OCI-LY1 (cell line): ENCODE data around the gene BBS1.

Experiments
- H2AFZ ChIP-seq: fragments of 200-600 bp; sonication (generic), shearing (Covaris generic); 2 replicates; pipeline ENCODE4 v1.6.0; 2014; ENCODE audit warnings: antibody characterized with exemption, mild to moderate bottlenecking, low read length
- H3F3A ChIP-seq: fragments of 200-600 bp; sonication (generic), shearing (Covaris generic); 2 replicates; pipeline ENCODE4 v1.6.0; 2014; ENCODE audit warnings: mild to moderate bottlenecking, antibody characterized with exemption, low read length, moderate library complexity; ENCODE audit not compliant: insufficient read depth
- H3K27ac ChIP-seq: fragments of 200-600 bp; sonication (generic); 2 replicates; pipeline ENCODE4 v1.5.1; 2014; ENCODE audit warnings: low read length, mixed run types, mild to moderate bottlenecking, low read depth; ENCODE audit not compliant: poor library complexity, severe bottlenecking
- H3K27me3 ChIP-seq: fragments of 200-600 bp; sonication (generic); 2 replicates; pipeline ENCODE4 v1.6.0; 2014; ENCODE audit warnings: antibody characterized with exemption, mild to moderate bottlenecking, low read length, moderate library complexity; ENCODE audit not compliant: insufficient read depth
- H3K36me3 ChIP-seq: fragments of 200-600 bp; sonication (generic); 2 replicates; pipeline ENCODE4 v1.6.1; 2014; ENCODE audit warnings: mild to moderate bottlenecking, antibody characterized with exemption, low read length, moderate library complexity, mixed read lengths; ENCODE audit not compliant: insufficient read depth
- H3K4me1 ChIP-seq: fragments of 200-600 bp; sonication (generic); 2 replicates; pipeline ENCODE4 v1.5.1; 2014; ENCODE audit warnings: mild to moderate bottlenecking, low read length, moderate library complexity; ENCODE audit not compliant: insufficient read depth, severe bottlenecking
- H3K4me2 ChIP-seq: fragments of 200-600 bp; sonication (generic), shearing (Covaris generic); 2 replicates; pipeline ENCODE4 v1.6.1; 2014; ENCODE audit warnings: low read length
- H3K4me3 ChIP-seq: fragments of 200-600 bp; sonication (generic); 2 replicates; pipeline ENCODE4 v1.5.1; 2014; ENCODE audit warnings: low read length, low read depth, mild to moderate bottlenecking, mixed read lengths; ENCODE audit not compliant: poor library complexity, severe bottlenecking
- H3K79me2 ChIP-seq: fragments of 200-600 bp; shearing (Covaris generic); 2 replicates; pipeline ENCODE4 v1.6.1; 2016; ENCODE audit warnings: mixed run types, low read length, mixed read lengths; ENCODE audit not compliant: insufficient read depth
- H3K9ac ChIP-seq: fragments of 200-600 bp; sonication (generic), shearing (Covaris generic); 2 replicates; pipeline ENCODE4 v1.6.1; 2014; ENCODE audit warnings: mild to moderate bottlenecking, low read length, mixed read lengths
- H3K9me2 ChIP-seq: fragments of 200-600 bp; sonication (generic), shearing (Covaris generic); 2 replicates; pipeline ENCODE4 v1.6.1; 2014; ENCODE audit warnings: low read depth, mild to moderate bottlenecking, low read length, mixed read lengths
- H3K9me3 ChIP-seq: fragments of 200-600 bp; shearing (Covaris generic); 2 replicates; pipeline ENCODE4 v1.6.1; 2014; ENCODE audit warnings: low read length, mixed read lengths
- H4K20me1 ChIP-seq: fragments of 200-600 bp; sonication (generic), shearing (Covaris generic); 2 replicates; pipeline ENCODE4 v1.6.0; 2016; ENCODE audit warnings: mild to moderate bottlenecking, low read length; ENCODE audit not compliant: insufficient read depth
- EZH2 ChIP-seq: fragments of 200-600 bp; sonication (generic), shearing (Covaris generic); IDR thresholded peaks from 2 replicates; pipeline ENCODE4 v1.8.0; 2017; ENCODE audit warnings: borderline replicate concordance, mixed run types, mild to moderate bottlenecking, antibody characterized with exemption, low read length, moderate library complexity, mixed read lengths
- TF ChIP-seq, protein P1 (sequence below): fragments of 200-600 bp; sonication (generic), shearing (Covaris generic); IDR thresholded peaks from 2 replicates; pipeline ENCODE4 v1.5.1; 2017; ENCODE audit warnings: mild to moderate bottlenecking, antibody characterized with exemption, low read length, moderate library complexity, mixed read lengths

The BBS1 gene

DNA sequence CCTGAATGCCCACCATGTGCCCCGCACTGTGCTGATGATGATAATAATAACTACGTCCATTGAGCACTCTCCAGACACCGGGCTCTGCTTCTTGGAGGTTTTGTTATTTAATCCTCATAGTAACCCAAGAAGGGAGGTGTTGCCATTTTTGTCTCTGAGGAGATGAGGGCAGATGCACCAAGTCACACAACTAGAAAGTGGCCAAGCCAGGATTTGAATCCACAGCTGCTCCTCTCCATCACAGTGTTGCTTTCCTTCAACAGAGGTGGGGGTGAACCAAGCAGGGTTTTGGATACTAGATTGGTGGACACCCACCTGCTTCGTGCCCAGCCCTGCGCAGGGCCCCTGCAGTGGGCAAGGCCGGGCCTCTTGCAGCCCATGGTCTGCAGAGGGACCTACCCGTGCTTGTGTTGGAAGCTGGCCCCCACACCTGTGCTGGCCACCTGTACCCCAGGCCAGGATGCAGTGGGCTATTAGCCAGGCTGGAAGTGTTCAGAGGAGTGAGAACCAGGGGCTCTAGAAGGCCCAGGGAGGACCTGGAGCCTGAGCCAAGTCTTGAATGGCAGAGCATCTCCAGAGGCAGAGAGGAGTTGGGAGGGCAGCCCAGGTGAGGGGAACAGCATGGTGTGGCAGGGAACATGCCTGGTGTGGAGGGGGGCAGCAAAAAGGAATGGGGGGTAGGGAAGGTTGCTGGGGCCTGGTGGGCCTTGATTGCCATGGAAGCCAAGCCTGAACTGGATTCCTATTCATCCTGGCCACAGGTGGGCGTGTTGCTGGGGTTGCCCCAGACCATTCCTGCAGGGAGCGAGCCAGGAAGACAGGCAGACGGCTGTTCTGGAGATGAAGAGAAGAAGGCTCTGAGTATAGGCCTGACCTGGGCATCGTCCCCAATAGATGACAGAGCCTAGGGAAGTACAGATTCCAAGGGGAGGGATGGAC lies 32.9 kb upstream of the BBS1 start:
- Histone ChIP-seq H3K79me2 (no peaks in the 10 kb centered on the region), H3K27me3 (no peaks in the 10 kb centered on the region), H3K4me3 (no peak overlapping the region), H2AFZ (no peak overlapping the region), H3K27ac (no peak overlapping the region), H3K36me3 (0 out of 2 replicates have a peak, but pooled peaks cover under 1% of the 10 kb centered on the region), H3K4me2 (no peak overlapping the region), H3K9me2 (no peaks in the 10 kb centered on the region), H4K20me1 (no peaks in the 10 kb centered on the region), H3K9me3 (no peaks in the 10 kb centered on the region), H3K9ac (no peak overlapping the region), H3K4me1 (peaks cover 24% of the 10 kb centered on the region), H3F3A (no peaks in the 10 kb centered on the region)
- TF ChIP-seq, protein P1, sequence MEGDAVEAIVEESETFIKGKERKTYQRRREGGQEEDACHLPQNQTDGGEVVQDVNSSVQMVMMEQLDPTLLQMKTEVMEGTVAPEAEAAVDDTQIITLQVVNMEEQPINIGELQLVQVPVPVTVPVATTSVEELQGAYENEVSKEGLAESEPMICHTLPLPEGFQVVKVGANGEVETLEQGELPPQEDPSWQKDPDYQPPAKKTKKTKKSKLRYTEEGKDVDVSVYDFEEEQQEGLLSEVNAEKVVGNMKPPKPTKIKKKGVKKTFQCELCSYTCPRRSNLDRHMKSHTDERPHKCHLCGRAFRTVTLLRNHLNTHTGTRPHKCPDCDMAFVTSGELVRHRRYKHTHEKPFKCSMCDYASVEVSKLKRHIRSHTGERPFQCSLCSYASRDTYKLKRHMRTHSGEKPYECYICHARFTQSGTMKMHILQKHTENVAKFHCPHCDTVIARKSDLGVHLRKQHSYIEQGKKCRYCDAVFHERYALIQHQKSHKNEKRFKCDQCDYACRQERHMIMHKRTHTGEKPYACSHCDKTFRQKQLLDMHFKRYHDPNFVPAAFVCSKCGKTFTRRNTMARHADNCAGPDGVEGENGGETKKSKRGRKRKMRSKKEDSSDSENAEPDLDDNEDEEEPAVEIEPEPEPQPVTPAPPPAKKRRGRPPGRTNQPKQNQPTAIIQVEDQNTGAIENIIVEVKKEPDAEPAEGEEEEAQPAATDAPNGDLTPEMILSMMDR: no peak
- no peak for TF ChIP-seq EZH2

DNA sequence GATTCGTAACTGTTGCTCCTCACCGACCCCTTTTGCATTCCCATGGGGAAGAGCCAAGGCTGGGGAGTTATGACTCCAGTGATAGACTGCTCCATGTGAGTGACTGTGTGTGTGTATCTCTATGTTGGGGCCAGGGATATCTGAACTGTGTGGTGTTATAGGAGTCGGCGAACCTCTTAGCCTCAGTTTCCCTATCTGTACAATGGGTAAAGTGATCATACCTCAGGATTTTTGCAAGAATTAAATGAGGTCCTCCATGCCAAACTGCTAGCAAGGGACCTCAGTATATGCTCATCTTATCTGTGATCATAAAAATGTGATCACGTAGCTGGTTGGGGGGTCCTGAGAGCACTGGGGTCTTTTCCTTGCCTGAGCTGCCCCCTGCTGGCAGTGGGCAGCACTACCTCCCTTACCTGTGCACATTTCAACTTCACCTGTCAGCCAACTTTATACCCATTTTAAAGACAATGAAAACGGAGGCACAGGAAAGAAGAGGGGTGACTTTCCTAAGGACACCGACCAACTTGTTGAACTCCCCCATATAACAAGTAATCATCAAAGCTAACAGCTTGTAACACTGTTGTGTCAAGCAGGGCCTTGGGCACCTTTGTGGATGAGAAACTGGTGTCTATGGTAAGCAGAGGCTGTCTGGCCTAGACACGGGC lies 31.6 kb upstream of the BBS1 start:
- Histone ChIP-seq H3K27ac (peak overlapping the region; percentile 69), H3K79me2 (no peaks in the 10 kb centered on the region), H3K9me2 (no peaks in the 10 kb centered on the region), H3K4me1 (peaks cover 25% of the 10 kb centered on the region), H3K4me2 (peak overlapping the region; percentile 87), H3K4me3 (peak overlapping the region; percentile 91), H3K36me3 (peaks cover 12% of the 10 kb centered on the region; the same call in 1 of the 2 replicates), H3K27me3 (no peaks in the 10 kb centered on the region), H3F3A (no peaks in the 10 kb centered on the region), H3K9ac (peak overlapping the region; percentile 97), H4K20me1 (no peaks in the 10 kb centered on the region), H2AFZ (no peak overlapping the region), H3K9me3 (no peaks in the 10 kb centered on the region)
- TF ChIP-seq, protein P1: peak; percentile 98
- TF ChIP-seq EZH2: no peak

DNA sequence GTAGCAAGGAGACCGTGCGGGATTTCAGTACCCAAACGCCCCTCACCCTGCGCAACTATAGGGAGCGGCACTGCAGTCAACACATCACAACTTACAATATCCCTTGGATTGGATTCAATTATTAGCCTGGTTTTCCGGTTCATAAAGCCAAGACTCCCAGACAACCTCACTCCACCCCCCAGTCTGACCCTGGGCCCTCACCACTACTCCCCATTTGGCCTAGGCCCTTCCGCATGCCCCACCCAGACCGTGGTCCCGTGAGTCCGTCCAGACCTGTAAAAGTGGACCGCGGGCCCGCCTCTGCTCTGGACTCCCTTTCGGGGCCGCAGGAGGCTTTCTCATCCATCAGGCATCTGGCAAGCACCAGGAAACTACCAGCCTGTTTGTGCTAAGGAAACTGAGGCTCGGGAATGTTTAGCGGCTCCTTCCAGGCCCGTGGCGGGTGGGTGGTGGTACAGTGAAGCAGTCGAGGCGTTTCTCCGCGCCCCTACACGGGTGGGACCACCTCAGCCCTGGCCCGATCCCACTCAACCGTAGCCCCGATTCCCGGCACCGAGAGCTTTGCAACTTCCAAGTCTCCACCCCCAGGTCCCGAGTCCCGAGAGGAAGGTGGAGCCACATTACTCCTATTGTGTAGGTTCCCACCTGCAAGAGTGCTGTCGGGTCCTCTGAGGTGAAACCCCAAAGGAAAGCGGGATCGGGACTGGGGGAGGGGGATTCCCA lies 30.9 kb upstream of the BBS1 start:
- H3K79me2 ChIP-seq: no peaks in the 10 kb centered on the region
- H3K4me1 ChIP-seq: peaks cover 25% of the 10 kb centered on the region
- no peaks in the 10 kb centered on the region for H4K20me1 ChIP-seq
- peak overlapping the region; percentile 91 for H3K4me3 ChIP-seq
- no peak overlapping the region for H2AFZ ChIP-seq
- peak overlapping the region; percentile 97 for H3K9ac ChIP-seq
- TF ChIP-seq, protein P1: no peak
- no peak for TF ChIP-seq EZH2
- H3F3A ChIP-seq: no peaks in the 10 kb centered on the region
- no peaks in the 10 kb centered on the region for H3K9me2 ChIP-seq
- no peaks in the 10 kb centered on the region for H3K9me3 ChIP-seq
- H3K4me2 ChIP-seq: peak overlapping the region; percentile 87
- H3K36me3 ChIP-seq: peaks cover 12% of the 10 kb centered on the region; the same call in 1 of the 2 replicates
- H3K27me3 ChIP-seq: no peaks in the 10 kb centered on the region
- H3K27ac ChIP-seq: peak overlapping the region; percentile 69
